GM21390 (cell line): ENCODE measurements around the gene GSTM4.

Experiments
- ATAC-seq: cut with Tn5 transposase; IDR thresholded peaks from one replicate; pipeline ENCODE4 v1.9.1; 2021; ENCODE audit not compliant: unreplicated experiment

GSTM4 gene

GRCh38 chr1:109655615-109656519, at the start of gene GSTM4:
GSTM4 (plus strand) TSS chr1:109656099; CDS start chr1:109656390, 291 bp downstream.
- peak; percentile 96 for ATAC-seq

DNA sequence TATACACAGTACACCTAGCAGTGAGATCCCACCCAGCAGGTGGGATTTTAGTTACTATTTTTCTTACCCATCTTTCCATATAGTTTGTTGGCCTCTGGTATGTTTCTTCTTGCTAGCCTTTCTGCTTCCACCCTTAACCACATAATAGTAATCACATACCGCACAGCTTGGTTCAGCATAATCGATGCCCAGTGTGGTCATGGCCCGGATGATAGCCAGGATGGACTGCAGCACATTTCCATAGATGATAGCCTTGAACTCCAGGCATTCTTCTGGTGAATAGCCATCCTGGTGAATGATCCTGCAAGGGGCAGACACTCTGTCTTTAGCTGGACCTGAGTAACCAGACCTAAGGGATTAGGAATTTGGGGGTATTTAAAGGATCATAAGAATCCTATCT, 46.0 kb upstream of the GSTM4 start:
- ATAC-seq: no peak

DNA sequence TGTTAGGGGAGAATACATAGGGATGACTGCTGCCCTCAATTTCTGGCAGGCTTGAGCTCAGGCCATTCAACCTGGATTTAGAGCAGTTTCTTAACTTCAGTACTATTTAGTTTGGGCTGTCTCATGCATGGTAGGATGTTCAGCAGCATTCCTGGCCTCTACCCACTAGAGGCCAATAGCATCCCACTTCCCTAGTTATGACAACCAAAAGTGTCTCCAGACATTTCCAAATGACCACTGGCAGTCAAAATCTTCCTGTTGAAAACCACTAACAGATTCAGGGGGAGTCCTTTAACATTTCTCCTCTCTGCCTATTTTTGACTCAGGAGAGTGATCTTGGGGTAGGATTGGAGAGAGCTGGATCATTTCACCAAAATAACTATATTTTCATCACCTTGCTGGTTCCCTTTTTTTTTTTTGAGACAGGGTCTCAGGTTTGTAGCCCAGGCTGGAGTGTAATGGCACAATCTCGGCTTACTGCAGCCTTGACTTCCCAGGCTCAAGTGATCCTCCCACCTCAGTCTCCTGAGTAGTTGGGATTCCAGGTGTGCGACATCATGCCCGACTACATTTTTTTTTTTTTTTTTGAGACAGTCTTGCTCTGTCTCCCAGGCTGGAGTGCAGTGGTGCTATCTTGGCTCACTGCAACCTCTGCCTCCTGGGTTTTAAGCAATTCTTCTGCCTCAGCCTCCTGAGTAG, 45.1 kb upstream of the GSTM4 start:
- no peak for ATAC-seq

GRCh38 chr1:109611308-109611990, 44.5 kb upstream of the GSTM4 start:
- no peak for ATAC-seq

DNA sequence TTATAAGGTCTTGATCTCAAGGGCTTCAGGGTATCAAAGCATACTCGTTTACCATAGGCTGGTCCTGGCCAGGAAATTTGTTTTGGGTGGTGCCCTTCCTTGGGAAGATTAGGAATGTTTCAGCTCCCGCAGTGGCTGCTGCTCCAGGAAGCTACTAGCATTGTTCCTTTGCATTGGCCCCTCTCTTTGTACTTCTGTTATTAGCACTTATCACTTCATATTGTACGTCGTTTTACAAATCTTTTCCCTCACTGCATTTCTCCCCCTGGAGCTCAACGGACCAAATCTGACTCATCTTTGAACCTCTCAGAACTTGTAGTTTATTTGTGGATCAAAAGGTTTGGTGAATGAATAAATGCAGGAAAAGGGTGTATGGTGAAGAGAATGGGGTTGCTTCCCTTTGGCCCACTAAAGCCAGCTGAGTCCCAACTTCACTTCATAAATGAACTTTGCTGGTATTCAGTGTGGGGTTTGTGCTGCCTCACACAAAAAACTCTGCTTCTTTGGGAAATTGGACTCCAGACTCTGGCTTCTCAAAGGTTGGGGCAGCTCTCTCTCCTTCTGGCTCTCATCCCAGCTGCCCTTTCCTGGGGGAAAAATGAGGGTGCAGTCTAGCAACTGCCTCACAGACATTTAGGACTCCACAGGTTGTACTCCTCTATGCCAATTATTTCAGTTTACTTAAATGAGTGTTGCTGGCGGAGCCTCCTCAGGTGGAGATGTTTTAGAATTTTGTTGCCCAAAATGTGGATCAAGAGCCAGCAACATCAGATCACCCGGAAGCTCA, 42.3 kb upstream of the GSTM4 start:
- no peak for ATAC-seq

DNA sequence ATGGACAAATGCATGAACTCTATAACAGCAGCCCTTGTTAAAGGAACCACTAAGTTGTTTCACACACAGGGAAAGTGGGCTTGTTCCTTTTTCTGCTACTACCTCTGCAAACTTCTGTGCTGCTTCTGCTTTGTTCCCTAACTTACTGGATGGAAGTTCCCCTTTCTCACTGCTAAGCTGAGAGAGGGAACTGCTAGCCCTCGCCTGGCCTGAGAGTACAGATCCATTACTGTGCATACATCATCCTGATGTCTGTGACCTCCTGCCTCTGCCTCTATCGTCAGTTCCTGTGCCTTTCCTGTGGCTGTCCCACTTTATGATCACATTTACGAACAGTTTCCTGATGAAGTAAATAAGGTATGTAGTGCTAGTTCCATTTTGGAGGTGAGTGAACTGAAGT, 40.0 kb upstream of the GSTM4 start:
- no peak for ATAC-seq

GRCh38 chr1:109616391-109616790, 39.5 kb upstream of the GSTM4 start:
- ATAC-seq: no peak

DNA sequence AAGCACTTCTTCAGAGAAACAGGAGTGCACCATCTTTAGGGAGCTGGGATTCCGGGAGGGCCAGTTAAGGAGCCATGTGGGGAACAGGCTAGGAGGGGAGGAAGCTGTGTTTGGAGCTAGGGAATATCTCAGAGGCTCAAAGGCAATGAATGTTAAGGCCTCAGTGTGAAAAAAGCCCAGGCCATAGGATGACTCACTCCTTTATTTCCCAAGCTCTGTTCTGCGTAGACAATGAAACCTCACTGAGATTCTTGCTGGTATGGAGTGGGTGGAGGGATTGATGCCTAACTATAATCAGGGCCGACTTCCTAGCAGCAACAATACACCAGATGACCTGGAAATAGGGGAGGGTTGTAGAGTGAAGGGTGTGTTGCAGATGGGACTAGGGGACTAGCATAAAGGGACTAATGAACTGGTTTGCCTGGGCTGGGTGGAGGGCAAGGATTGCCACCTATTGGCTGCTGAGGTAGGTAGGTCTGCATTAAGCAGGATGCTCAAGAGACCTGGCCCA, 38.6 kb upstream of the GSTM4 start:
- ATAC-seq: no peak

DNA sequence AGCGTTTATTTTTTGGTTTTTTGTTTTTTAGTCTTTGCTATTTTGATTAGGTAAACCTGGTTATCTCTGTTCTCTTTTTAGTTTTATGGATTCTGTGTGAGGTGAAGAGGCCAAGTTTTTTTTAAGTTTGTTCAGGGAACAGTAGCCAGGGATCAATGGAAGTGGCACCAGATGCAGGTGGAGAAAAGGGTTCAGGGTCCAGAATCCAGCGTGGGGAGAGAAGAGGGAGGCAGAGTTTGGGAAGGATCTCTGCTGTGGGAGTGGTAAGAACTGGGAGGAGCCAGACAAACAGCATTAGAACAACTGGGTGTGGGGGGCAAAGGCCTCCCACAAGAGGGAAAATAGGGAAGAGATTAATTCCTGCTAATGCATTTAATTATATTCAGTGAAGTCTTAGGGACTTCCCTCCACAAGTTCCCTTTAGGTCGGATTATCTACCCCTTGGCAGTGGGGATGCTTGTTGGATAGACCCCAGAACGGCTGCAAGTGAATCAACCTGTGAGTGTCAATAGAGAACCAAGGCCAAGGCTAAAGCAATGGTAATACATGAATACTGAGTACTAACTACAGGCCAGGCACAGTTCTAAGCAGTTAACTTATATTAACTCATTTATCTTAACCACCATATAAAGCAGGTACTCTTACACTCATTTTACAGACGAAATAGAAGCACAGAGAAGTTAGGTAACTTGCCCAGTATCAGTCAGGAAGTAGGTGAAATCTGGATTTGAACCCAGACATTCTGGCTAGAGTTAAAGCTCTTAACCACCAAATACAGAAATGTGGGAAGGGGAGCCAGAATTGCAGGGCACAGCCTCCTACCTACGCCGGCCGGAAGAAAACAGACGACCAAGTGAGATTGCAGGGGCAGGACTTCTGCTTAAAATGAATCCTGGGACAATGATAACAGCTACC, 37.0 kb upstream of the GSTM4 start:
- ATAC-seq: no peak

DNA sequence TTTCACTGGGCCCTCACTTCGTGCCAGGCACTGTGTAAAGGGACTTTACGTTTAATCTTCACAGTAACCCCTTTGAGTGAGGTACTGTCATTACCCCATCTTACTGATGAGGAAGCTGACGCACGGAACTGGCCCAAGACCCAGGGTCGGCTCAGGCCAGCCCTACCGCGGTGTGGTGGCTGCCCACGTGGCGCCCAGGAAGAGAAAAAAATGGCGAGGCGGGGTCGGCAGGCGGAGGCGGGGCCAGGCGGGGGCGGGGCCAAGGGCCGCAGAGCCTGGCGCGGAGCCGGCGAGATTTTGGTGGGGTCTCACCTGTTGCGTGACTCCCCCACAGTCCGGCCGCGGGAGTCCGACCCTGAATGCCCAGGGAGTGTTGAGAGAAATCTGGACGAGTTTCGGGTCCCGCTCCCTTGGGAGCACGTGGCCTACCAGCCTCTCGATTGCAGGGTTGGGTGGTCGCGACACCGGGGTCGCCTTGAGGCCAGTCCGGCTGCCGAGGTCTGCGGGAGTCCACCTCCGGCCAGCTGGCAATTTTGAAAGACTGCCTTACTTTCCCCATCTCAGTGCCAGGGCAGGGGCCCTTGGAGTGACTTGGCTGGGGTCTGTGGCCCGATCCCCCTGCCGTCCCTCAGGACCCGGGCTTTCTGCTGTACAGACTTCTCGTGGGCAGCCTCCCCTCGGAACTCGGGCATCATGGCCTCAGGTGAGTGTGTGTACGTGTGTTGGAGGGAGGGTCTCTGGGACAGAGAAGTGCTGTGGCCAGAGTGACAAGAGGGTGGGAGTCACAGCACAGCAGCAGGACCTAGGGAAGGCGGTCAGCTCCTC, 36.1 kb upstream of the GSTM4 start, which contains the start of the genes AMPD2 and GNAT2:
TSS of gene AMPD2 (plus strand) at position 262 of the 825 bp plus-strand sequence. CDS start 1,339 bp downstream, outside the sequence.
TSS of gene GNAT2 (minus strand) at position 41 of the 825 bp plus-strand sequence. CDS start 6,746 bp downstream, outside the sequence.
- ATAC-seq: peak; percentile 60

GRCh38 chr1:109620401-109620791, 35.5 kb upstream of the GSTM4 start:
- ATAC-seq: no peak

DNA sequence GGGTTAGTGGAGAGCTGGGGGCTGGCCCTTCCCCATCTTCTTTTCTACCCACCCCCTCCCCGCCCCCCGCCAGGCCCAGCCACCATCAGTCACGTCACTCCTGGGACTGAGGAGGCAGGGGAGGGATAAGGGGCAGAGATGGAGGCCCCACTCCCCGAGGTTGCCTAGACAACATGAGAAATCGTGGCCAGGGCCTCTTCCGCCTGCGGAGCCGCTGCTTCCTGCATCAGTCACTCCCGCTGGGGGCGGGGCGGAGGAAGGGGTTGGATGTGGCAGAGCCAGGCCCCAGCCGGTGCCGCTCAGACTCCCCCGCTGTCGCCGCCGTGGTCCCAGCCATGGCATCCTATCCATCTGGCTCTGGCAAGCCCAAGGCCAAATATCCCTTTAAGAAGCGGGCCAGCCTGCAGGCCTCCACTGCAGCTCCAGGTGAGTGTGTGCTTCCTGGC, 35.0 kb upstream of the GSTM4 start:
- peak; percentile 79 for ATAC-seq

DNA sequence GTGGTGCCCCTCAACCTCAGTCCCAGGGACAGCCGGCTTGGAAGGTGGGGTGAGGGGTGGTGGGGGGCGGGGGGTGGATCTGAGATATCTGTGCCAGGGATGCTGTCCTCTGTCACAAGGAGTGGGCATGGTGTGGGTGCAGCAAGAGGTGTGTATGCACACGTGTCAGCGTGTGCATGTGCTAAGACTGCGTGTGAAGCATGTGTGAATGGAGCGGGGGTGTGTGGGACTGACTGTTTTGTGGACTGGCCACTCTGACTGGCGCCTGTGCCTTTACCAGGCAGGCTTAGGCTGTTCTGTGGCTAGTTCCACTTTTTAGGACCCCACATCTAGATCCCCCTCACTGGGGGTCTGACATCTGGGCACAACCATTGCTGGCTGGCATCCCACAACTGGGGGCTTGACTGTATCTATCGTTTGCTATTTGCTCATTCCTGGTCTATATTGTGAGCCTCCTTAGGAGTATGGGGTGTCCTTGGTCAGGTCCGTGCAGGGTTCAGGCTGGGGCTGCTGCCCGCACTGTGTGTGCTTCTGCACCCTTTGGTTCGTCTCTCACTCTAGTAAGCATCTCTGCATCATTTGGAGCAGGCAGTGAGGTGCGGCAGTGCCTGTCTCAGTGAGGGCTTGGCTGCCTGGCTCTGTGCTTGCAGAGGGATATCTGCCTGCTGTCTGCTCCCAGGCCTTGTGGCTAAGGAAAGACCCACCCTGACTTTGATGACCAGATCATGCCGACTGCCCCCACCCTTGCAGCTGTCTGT, 34.3 kb upstream of the GSTM4 start:
- ATAC-seq: no peak

- no peak for ATAC-seq
Observed at GRCh38 chr1:109622137-109622892, 33.6 kb upstream of the GSTM4 start.

- no peak for ATAC-seq
Observed at GRCh38 chr1:109622895-109623294, 33.0 kb upstream of the GSTM4 start.

GRCh38 chr1:109623601-109624161, 32.2 kb upstream of the GSTM4 start:
- ATAC-seq: no peak
